Spleen (tissue), 11 donors: Measurements from ENCODE around the gene CAGE1. TPM values are rescaled to one million over a fixed set of nuclear protein-coding genes. Genes with fewer than 3 reads are reported as not detected.
A peak's percentile ranks its signal among the peaks of the same experiment; 100 is the strongest.

Experiments
- DNase-seq: peaks from one replicate; pipeline ENCODE4 v3.0.0-alpha.2; 2020
- H3K27ac ChIP-seq, 8 donors: fragments of 200-600 bp; sonication (generic) in 7 of 8; 1 replicate in 4 of 8; 2 replicates in 4 of 8; pipeline versions ENCODE4 v1.5.0 to v1.8.0; 2016 to 2021; ENCODE audit warnings: inconsistent platforms in 4 of 8, mild to moderate bottlenecking in 4 of 8, moderate library complexity in 1 of 8
- H3K27me3 ChIP-seq, 7 donors: fragments of 200-600 bp; sonication (generic) in 6 of 7; replicated peaks in 1 of 7; 1 replicate in 4 of 7; 2 replicates in 3 of 7; pipeline versions ENCODE4 v1.5.0 to v1.8.0; 2016 to 2021; ENCODE audit warnings: inconsistent platforms in 3 of 7, mild to moderate bottlenecking in 1 of 7
- H3K36me3 ChIP-seq, 6 donors: fragments of 200-600 bp; sonication (generic) in 5 of 6; 1 replicate in 4 of 6; 2 replicates in 2 of 6; pipeline versions ENCODE4 v1.5.0 to v1.8.0; 2016 to 2021; ENCODE audit warnings: inconsistent platforms in 2 of 6
- H3K4me1 ChIP-seq, 6 donors: fragments of 200-600 bp; sonication (generic) in 5 of 6; 1 replicate in 3 of 6; 2 replicates in 3 of 6; pipeline versions ENCODE4 v1.5.0 to v1.8.0; 2016 to 2021; ENCODE audit warnings: inconsistent platforms in 3 of 6
- H3K4me3 ChIP-seq, 8 donors: fragments of 200-600 bp; sonication (generic) in 7 of 8; 1 replicate in 4 of 8; 2 replicates in 4 of 8; pipeline versions ENCODE4 v1.5.0 to v1.8.0; 2016 to 2021; ENCODE audit warnings: inconsistent platforms in 4 of 8, mild to moderate bottlenecking in 4 of 8, moderate library complexity in 2 of 8
- H3K9me3 ChIP-seq, 8 donors: fragments of 200-600 bp; sonication (generic) in 7 of 8; 1 replicate in 4 of 8; 2 replicates in 4 of 8; pipeline versions ENCODE4 v1.5.0 to v1.8.0; 2016 to 2021; ENCODE audit warnings: inconsistent platforms in 4 of 8
- POLR2A ChIP-seq, 3 donors: fragments of 450-650 bp; IDR thresholded peaks; one replicate each; pipeline ENCODE4 v1.5.1; 2017; ENCODE audit warnings: antibody characterized with exemption in 3 of 3, mild to moderate bottlenecking in 1 of 3
- POLR2AphosphoS5 ChIP-seq, 3 donors: sonication (generic); formaldehyde crosslinking; IDR thresholded peaks; one replicate each; pipeline ENCODE4 v1.5.1; 2017; ENCODE audit warnings: antibody characterized with exemption in 3 of 3
- WGBS, 5 donors: extraction: QIAGEN DNeasy Blood & Tissue Kit in 3 of 5; methylation state at CpG; one replicate each; pipeline versions ENCODE4 v1.1.5 to v1.1.7; 2013 to 2018; 5-methylcytosine and 5-hydroxymethylcytosine counted together
- intact Hi-C: fragments of 100-400 bp; cut with DNase I; formaldehyde crosslinking; loops from one replicate; pipeline ENCODE4 v1.15.0; 2023; ENCODE audit warnings: low total_unique reads
- polyA plus RNA-seq, 3 donors: library from polyadenylated mRNA; stranded (reverse); fragments of 200-250 nt; gene quantifications; one replicate each; pipeline ENCODE4 v1.2.1, GENCODE V29; 2013
- total RNA-seq, 7 donors: library from RNA; depleted of rRNA in 3 of 7; stranded (reverse); fragments of >200 nt in 3 of 7; fragmentation: NEBNext Ultra II Directional in 4 of 7; extraction: Animal tissue kit (Norgen Biotek cat#: 25700) in 4 of 7; gene quantifications; one replicate each; pipeline versions ENCODE4 v1.1.0 to v1.2.1, GENCODE V29; 2016 to 2021
- TF ChIP-seq, protein P1 (sequence below), 11 experiments: fragments of 200-600 bp in 7 of 11; fragments of 450-650 bp in 4 of 11; sonication (generic) in 4 of 11; IDR thresholded peaks in 8 of 11; conservative IDR thresholded peaks in 3 of 11; 1 replicate in 7 of 11; 2 replicates in 4 of 11; pipeline versions ENCODE4 v1.4.0 to v1.8.0; 2016 to 2021; ENCODE audit warnings: antibody characterized with exemption in 11 of 11, inconsistent platforms in 4 of 11, mild to moderate bottlenecking in 1 of 11
- donor health status: healthy with polysubstance abuse.
- donor health status: DM: no; HTN: no; CAD: no; lungs with moderate emphysema.
- donor health status: DM: no; HTN: no; CAD: no.
- donor health status: Bipolar disorder and iron deficiency.
- donor health status: healthy.
- donor health status: DM: no; HTN: no; CAD: no.
- donor health status: DM: yes; HTN: yes; CAD: no.

Gene CAGE1
- total and polyA plus RNA-seq, 10 donors = not detected

DNA sequence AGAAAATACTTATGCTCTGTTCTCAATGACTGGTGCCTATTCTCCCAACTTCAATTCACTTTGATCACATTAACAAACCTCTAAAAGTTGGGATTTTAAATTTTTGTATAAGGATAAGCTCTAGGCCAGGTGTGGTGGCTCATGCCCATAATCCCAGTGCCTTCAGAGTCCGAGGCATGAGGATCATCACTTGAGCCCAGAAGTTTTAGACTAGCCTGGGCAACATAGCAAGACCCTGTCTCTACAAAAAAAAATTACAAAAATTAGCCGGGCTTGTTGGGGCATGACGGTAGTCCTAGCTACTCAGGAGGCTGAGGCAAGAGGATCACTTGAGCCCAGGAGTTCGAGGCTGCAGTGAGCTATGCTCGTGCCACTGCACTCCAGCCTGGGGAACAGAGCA is 80.5 kb downstream of the CAGE1 start:
- Histone ChIP-seq H3K9me3 (no peaks in the 10 kb centered on the region), H3K36me3 (peaks cover 0 to 65% (median 55%) of the 10 kb centered on the region in 6 donors), H3K4me3 (peak overlapping the region in 1 of 8 donors; percentile 5), H3K27ac (no peak overlapping the region), H3K4me1 (peaks cover 15 to 87% (median 60%) of the 10 kb centered on the region in 6 donors), H3K27me3 (no peaks in the 10 kb centered on the region)
- DNase-seq = no peak
- no peak for TF ChIP-seq POLR2A (IDR thresholded peaks at IDR 0.05)
- TF ChIP-seq POLR2AphosphoS5 (IDR thresholded peaks at IDR 0.05) = no peak
- TF ChIP-seq, protein P1, sequence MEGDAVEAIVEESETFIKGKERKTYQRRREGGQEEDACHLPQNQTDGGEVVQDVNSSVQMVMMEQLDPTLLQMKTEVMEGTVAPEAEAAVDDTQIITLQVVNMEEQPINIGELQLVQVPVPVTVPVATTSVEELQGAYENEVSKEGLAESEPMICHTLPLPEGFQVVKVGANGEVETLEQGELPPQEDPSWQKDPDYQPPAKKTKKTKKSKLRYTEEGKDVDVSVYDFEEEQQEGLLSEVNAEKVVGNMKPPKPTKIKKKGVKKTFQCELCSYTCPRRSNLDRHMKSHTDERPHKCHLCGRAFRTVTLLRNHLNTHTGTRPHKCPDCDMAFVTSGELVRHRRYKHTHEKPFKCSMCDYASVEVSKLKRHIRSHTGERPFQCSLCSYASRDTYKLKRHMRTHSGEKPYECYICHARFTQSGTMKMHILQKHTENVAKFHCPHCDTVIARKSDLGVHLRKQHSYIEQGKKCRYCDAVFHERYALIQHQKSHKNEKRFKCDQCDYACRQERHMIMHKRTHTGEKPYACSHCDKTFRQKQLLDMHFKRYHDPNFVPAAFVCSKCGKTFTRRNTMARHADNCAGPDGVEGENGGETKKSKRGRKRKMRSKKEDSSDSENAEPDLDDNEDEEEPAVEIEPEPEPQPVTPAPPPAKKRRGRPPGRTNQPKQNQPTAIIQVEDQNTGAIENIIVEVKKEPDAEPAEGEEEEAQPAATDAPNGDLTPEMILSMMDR (IDR thresholded peaks at IDR 0.05 in 8 of 11, conservative IDR thresholded peaks at IDR 0.05 in 3 of 11) = no peak
- intact Hi-C loops = no loop called here
- WGBS, 5 donors = 57 to 97% (median 82%) methylated on average over 5 of the region's 5 CpGs

DNA sequence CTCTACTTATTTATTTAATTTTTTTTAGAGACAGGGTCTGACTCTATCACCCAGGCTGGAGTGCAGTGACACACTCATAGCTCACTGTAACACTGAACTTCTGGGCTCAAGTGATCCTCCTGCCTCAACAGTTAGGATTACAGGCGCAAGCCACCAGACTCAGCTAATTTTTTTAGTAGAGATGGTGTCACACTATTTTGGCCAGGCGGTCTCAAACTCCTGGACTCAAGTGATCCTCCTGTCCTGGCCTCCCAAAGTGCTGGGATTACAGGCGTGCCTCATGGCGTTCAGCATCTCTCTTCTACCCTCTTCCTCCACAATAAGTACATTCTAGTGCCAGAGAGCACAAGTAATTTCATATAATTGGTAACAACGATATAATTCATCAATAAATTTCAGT is 82.0 kb downstream of the CAGE1 start:
- peaks cover 0 to 80% (median 70%) of the 10 kb centered on the region in 6 donors for H3K36me3 ChIP-seq
- 95 to 99% (median 99%) methylated on average over 5 of the region's 5 CpGs for WGBS, 5 donors

DNA sequence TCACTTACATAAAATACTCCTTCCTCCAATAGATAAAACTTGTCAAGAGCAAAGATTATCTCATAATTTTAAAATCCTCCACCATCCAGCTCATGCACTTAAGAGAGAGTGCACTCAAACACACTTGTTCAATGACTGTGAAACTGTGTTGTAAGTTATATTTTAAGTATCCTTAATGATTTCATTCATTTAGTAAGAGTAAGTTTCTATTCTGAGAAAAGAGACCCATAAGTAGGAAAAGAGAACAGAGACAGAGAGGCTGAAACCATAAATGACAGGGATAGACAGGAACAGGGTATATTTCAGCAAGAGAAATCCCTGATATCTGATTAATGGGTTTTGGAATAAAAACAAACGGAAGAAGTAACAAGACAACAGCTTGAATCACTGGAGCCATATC is 84.7 kb downstream of the CAGE1 start:
- no peak for DNase-seq
- TF ChIP-seq, protein P1 (IDR thresholded peaks at IDR 0.05 in 8 of 11, conservative IDR thresholded peaks at IDR 0.05 in 3 of 11) = no peak
- TF ChIP-seq POLR2AphosphoS5 (IDR thresholded peaks at IDR 0.05) (no peak), POLR2A (IDR thresholded peaks at IDR 0.05) (no peak)
- no peak overlapping the region for H3K4me3 ChIP-seq
- peaks cover 0 to 100% (median 92%) of the 10 kb centered on the region in 6 donors for H3K36me3 ChIP-seq
- H3K4me1 ChIP-seq = peaks cover 7 to 53% (median 34%) of the 10 kb centered on the region in 6 donors
- H3K27me3 ChIP-seq = no peaks in the 10 kb centered on the region
- H3K9me3 ChIP-seq = no peaks in the 10 kb centered on the region
- no peak overlapping the region for H3K27ac ChIP-seq
- intact Hi-C loops = no loop called here
- 85 to 94% (median 93%) methylated on average over 1 of the region's 1 CpG for WGBS, 5 donors

More for the DNA sequence above, 82.0 kb downstream of the CAGE1 start:
- Histone ChIP-seq H3K4me3 (no peak overlapping the region), H3K9me3 (no peaks in the 10 kb centered on the region), H3K4me1 (peaks cover 15 to 80% (median 55%) of the 10 kb centered on the region in 6 donors), H3K27ac (no peak overlapping the region), H3K27me3 (no peaks in the 10 kb centered on the region)
- TF ChIP-seq POLR2AphosphoS5 (IDR thresholded peaks at IDR 0.05) = no peak
- no peak for DNase-seq
- intact Hi-C loops = no loop called here

DNA sequence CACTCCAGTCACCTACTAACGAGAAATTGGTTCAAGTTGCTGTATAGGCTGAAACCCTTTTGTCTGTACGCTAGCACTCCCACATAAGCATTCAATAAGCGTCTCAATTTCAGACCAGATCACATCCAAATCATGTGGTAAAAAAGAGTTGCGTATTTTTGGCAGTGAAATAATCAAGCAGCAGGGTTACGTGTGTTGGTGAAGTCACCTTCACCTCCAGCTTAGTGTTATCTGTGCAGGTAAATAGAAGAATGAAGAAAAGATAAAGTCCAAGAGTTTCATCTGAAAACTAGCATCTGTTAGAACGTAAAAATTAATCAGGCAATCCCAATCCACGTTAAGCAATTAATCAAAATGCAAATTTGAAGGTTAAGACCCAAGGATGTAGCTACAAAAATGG is 87.8 kb downstream of the CAGE1 start:
- H3K36me3 ChIP-seq = peaks cover 0 to 100% (median 93%) of the 10 kb centered on the region in 6 donors
- no peak overlapping the region for H3K4me3 ChIP-seq
- 82 to 92% (median 86%) methylated on average over 7 of the region's 7 CpGs for WGBS, 5 donors
- TF ChIP-seq POLR2AphosphoS5 (IDR thresholded peaks at IDR 0.05) (no peak), POLR2A (IDR thresholded peaks at IDR 0.05) (no peak)
- TF ChIP-seq, protein P1 (IDR thresholded peaks at IDR 0.05 in 8 of 11, conservative IDR thresholded peaks at IDR 0.05 in 3 of 11) = no peak
- H3K27ac ChIP-seq = no peak overlapping the region
- no peaks in the 10 kb centered on the region for H3K9me3 ChIP-seq
- no peaks in the 10 kb centered on the region for H3K27me3 ChIP-seq
- no peak for DNase-seq
- peaks cover 0 to 22% (median 10%) of the 10 kb centered on the region in 6 donors for H3K4me1 ChIP-seq
- intact Hi-C loops = no loop called here

DNA sequence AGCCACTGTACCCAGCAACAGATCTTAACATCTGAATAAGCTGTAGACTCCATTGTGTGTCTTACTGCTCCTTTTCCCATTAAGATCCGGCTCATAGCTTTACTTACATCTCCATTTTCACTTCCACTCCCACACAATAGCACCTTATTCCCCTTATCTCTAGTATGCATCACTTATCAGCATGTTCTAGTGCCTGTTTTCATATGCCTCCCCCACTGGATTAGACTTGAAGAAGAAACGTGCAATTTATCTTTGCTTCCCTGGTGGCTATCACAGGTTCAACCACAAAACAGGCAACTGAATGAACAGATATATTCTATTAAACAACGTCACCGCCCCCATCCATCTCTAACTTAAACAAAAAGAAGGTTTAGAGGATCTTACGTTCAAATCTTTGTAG is 88.6 kb downstream of the CAGE1 start:
- Histone ChIP-seq H3K27me3 (no peaks in the 10 kb centered on the region), H3K4me3 (no peak overlapping the region), H3K4me1 (peaks cover 0 to 14% (median 8%) of the 10 kb centered on the region in 6 donors), H3K9me3 (no peaks in the 10 kb centered on the region), H3K27ac (no peak overlapping the region), H3K36me3 (peaks cover 0 to 100% (median 93%) of the 10 kb centered on the region in 6 donors)
- WGBS, 5 donors = 82 to 94% (median 91%) methylated on average over 5 of the region's 5 CpGs
- TF ChIP-seq POLR2AphosphoS5 (IDR thresholded peaks at IDR 0.05) = no peak
- TF ChIP-seq, protein P1 (IDR thresholded peaks at IDR 0.05 in 8 of 11, conservative IDR thresholded peaks at IDR 0.05 in 3 of 11) = no peak
- no peak for TF ChIP-seq POLR2A (IDR thresholded peaks at IDR 0.05)
- DNase-seq = no peak
- intact Hi-C loops = no loop called here
